ES-I3 (cell line): ENCODE measurements around the gene TSPAN16.
A peak's percentile ranks its signal among the peaks of the same experiment; 100 is the strongest.

Experiments
- H3K36me3 ChIP-seq: 2 replicates; pipeline ENCODE4 v1.6.1; 2013; ENCODE audit warnings: mild to moderate bottlenecking, low read length, control low read depth, moderate library complexity; ENCODE audit not compliant: insufficient read depth
- H3K4me1 ChIP-seq: 2 replicates; pipeline ENCODE4 v1.6.1; 2013; ENCODE audit warnings: mild to moderate bottlenecking, control low read depth, low read length; ENCODE audit not compliant: insufficient read depth
- H3K9ac ChIP-seq: 2 replicates; pipeline ENCODE4 v1.6.1; 2013; ENCODE audit warnings: low read depth, mild to moderate bottlenecking, low read length, moderate library complexity
- H3K9me3 ChIP-seq: 2 replicates; pipeline ENCODE4 v1.6.1; 2013; ENCODE audit warnings: mild to moderate bottlenecking, low read length, moderate library complexity; ENCODE audit not compliant: control insufficient read depth, insufficient read depth

Gene TSPAN16

DNA sequence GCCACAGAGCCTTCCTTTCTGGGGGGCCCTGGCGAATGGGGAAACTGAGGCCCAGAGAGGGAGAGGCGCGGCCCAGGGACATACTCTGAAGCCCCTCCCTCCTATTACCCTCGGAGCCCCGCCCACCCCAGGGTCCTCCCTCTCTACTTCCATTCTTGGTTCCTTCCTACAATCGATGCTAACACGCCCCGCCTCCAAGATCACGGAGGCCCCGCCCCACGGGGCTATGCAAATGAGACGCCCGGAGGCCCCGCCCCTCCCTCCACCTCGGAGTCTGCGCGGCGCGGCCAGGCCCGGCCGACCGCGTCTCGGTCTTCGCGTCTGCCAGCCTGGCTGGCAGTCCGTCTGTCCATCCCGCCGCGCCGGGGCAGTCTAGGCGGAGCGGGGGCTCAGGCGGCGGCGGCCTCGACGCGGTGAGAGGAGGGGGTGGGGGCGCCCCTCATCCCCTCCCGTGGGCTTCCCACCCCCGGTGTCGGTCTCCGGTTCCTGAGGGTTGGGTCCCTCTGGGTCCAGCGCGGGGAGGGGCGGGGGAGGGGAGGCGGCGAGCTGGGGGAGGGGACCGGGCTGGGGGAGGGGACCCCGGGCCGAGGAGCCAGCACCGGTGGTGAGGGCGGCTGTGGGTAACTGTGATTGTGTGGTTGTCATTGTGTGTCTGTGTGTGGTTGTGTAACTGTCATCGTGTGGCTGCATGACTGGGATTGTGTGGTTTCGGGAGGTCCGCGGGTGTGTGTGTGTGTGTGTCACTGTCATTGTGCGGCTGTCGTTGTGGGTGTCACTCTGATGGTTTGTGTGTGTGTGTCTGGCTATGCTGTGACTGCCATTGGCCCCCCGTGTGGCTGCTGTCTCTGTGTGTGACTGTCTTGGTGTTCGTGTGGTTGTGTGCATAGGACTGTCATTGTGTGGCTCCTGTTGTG is 59.5 kb downstream of the TSPAN16 start, which contains the start of gene PLPPR2:
TSS of gene PLPPR2 (plus strand) at position 273 of the 914 bp plus-strand sequence. CDS start 2,242 bp downstream, outside the sequence.
- Histone ChIP-seq H3K4me1 (no peaks in the 10 kb centered on the region; the same call in 1 of the 2 replicates), H3K36me3 (no peaks in the 10 kb centered on the region), H3K9me3 (no peaks in the 10 kb centered on the region), H3K9ac (peak within 1 kb of the TSS; percentile 42; the same call in 1 of the 2 replicates)

DNA sequence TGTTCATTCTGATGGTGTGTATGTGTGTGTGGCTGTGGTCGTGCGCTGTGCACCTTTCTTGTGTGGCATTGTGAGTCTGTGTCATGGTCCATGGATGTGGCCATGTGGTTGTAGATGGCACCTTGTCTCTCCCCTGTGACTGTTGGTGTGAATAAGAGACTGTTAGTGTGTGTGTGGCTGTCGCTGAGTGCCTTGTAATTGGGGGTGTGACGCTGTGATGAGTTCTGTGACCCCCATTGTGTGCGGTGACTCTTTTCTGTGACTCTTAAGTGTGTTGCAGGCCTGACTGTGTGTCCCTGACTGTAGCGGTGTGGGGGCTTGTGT is 60.1 kb downstream of the TSPAN16 start:
- Histone ChIP-seq H3K9me3 (no peaks in the 10 kb centered on the region), H3K4me1 (no peaks in the 10 kb centered on the region; the same call in 1 of the 2 replicates), H3K36me3 (no peaks in the 10 kb centered on the region), H3K9ac (peak overlapping the region; percentile 25; the same call in 1 of the 2 replicates)

DNA sequence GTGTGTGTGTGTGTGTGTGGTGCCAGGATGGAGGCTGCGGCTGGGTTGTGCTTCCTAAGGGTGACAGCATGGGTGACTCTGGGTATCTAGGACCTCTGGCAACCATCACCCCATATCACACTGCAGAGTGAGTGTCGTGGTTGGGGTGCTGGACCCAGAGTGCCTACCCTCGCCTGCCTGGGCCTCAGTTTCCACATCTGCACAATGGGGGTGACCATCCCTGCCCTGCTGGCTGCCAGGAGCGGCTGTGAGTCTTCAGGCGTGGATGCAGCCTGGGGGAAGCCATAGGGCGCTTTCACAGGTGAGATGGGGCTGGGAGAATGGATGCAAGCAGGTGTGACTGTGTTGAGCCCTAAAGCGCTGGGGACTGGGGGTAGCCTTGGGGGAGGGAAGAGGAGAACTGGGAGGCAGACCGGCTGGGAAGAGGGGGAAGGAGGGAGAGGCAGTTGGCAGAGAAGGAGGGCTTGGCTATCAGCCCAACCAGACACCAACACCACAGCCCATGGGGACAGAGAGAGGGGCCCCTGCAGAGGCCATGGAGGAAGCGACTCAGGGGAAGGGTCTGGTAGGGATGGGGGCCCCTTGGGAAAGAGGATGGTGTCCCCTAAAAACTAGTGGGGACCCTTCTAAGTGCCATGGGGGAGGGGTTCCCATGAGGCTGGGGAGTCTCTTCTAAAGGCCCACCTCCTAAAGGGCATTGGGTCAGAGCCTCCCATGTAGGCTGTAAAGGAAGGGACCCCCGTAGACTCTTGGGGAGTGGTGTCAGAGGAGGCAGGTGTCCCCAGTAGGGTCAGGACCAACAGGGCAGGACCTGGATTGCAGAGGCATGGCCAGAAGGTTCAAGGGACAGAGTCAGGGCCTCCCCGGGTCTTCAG is 61.0 kb downstream of the TSPAN16 start:
- H3K9ac ChIP-seq, result no peak overlapping the region
- H3K36me3 ChIP-seq, result no peaks in the 10 kb centered on the region
- H3K9me3 ChIP-seq, result no peaks in the 10 kb centered on the region
- H3K4me1 ChIP-seq, result no peaks in the 10 kb centered on the region; the same call in 1 of the 2 replicates

DNA sequence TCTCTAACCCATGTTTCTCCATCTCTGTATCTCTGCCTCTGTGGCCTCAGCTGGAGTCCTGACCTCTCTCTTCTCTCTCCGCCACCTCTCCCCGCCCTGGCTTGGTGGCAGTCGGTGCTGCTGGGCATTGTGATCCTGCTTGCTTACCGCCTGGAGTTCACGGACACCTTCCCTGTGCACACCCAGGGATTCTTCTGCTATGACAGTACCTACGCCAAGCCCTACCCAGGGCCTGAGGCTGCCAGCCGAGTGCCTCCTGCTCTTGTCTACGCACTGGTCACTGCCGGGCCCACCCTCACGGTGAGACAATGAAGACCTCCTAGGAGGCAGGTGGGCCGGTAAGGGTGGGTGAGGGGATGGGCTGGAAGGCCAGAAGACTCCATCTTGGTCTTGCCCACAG is 63.5 kb downstream of the TSPAN16 start:
- Histone ChIP-seq H3K9me3 (no peaks in the 10 kb centered on the region), H3K4me1 (no peaks in the 10 kb centered on the region; the same call in 1 of the 2 replicates), H3K36me3 (no peaks in the 10 kb centered on the region), H3K9ac (no peak overlapping the region)

DNA sequence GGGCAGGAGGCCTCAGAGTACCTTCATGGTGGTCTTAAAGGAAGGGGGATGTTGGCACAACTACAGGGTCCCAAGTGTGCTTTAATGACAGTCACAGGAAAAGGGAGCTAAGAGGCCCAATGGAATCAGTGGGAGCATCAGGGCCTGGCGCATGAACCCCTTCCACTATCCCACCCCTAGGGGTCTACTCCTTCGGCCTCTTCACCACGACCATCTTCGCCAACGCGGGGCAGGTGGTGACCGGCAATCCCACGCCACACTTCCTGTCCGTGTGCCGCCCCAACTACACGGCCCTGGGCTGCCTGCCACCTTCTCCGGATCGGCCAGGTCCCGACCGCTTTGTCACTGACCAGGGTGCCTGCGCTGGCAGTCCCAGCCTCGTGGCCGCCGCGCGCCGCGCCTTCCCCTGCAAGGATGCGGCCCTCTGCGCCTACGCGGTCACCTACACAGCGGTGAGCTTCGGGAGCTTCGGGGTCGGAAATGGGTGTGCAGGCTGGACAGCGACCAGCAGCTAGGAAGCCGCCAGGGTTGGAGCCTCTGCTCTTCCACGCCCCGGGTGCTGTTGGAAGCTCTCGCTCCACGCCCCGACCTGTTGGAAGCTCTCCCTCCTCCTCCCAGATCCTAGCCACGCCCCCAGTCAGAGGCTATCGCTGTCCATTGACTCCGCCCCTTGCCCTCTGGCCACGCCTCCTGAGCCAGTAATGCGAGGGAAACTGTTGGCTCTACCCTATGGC is 65.2 kb downstream of the TSPAN16 start:
- no peaks in the 10 kb centered on the region for H3K9me3 ChIP-seq
- H3K36me3 ChIP-seq, result no peaks in the 10 kb centered on the region
- H3K9ac ChIP-seq, result peak overlapping the region; percentile 35; the same call in 1 of the 2 replicates
- no peaks in the 10 kb centered on the region; the same call in 1 of the 2 replicates for H3K4me1 ChIP-seq

DNA sequence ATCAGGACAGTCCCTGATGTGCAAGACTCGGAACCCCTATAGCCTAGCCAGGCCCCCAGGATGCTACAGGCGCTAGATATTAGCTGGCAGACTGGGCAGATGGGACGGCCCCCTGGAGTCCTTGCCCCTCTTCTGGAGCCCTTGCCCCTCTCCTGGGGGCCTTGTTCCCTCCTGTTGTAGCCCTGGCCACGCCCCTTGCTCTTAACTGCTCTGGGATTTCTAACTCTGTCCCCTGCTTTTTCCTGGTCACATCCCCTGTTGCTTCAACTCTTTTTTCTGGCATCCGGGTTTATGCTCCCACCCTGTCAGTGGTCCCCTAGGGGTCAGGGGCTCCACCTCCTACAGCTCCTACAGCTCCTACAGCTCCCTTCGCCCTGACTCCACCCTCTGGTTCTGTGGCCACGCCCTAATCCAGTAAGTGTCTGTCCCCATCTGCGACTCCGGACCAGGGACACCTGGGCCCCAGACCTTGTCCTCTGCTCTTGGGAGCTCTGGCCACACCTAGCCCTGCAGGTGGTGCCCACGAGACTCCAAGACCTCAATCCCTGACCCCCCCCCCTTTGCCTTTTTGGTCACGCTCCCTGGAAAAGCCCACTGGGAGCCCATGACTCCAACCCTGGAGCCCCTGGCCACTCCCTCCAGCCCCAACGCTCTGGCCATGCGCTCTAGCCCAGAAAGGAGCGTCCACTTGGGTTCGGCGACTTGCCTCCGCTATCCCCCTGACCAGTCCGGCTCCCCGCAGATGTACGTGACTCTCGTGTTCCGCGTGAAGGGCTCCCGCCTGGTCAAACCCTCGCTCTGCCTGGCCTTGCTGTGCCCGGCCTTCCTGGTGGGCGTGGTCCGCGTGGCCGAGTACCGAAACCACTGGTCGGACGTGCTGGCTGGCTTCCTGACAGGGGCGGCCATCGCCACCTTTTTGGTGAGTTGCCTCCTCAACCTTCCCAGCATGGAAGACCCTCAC is 66.1 kb downstream of the TSPAN16 start:
- Histone ChIP-seq H3K36me3 (no peaks in the 10 kb centered on the region), H3K4me1 (no peaks in the 10 kb centered on the region; the same call in 1 of the 2 replicates), H3K9ac (peak overlapping the region; percentile 35; the same call in 1 of the 2 replicates), H3K9me3 (no peaks in the 10 kb centered on the region)

DNA sequence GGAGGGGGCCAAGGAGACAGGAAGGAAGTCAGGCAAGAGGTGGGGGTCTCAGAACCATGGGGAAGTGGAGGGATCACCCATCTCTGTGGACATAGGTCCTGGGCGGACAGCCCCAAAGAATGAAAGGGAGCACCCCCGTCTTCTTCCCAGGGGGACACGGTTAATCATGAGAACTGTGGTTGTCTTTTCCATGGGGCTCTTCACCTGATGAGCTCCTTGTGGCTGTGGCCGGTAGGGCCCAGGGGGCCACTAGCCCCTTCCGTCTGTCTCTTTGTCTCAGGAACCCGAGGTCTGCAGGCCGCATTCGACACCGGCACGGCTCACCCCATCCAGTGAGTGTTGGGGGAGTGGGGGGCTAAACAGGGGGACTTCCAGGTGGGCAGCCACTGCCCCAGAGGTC is 67.9 kb downstream of the TSPAN16 start:
- Histone ChIP-seq H3K36me3 (no peaks in the 10 kb centered on the region), H3K9ac (no peak overlapping the region), H3K9me3 (no peaks in the 10 kb centered on the region), H3K4me1 (no peaks in the 10 kb centered on the region; the same call in 1 of the 2 replicates)

DNA sequence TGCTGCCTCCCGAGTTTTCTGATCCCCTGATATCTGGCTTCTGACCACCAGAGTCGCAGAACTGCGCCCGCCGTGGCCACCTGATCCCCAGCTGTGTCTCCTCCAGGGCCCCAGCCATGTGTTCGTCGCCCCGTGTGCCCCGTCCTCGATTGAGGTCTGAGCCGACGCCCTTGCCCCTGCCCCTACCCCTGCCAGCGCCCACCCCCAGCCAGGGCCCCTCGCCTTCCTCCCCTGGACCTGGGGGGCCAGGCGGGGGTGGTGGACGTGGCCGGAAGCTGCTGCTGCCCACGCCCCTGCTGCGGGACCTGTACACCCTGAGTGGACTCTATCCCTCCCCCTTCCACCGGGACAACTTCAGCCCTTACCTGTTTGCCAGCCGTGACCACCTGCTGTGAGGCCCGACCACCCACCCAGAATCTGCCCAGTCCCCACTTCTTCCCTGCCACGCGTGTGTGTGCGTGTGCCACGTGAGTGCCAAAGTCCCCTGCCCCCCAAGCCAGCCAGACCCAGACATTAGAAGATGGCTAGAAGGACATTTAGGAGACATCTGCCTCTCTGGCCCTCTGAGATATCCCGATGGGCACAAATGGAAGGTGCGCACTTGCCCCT is 68.4 kb downstream of the TSPAN16 start:
- Histone ChIP-seq H3K9me3 (no peaks in the 10 kb centered on the region), H3K9ac (no peak overlapping the region), H3K36me3 (no peaks in the 10 kb centered on the region), H3K4me1 (no peaks in the 10 kb centered on the region; the same call in 1 of the 2 replicates)

DNA sequence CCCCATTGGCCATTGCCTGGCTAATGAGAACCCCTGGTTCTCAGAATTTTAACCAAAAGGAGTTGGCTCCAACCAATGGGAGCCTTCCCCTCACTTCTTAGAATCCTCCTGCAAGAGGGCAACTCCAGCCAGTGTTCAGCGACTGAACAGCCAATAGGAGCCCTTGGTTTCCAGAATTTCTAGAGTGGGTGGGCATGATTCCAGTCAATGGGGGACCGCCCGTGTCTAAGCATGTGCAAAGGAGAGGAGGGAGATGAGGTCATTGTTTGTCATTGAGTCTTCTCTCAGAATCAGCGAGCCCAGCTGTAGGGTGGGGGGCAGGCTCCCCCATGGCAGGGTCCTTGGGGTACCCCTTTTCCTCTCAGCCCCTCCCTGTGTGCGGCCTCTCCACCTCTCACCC is 69.0 kb downstream of the TSPAN16 start:
- Histone ChIP-seq H3K9me3 (no peaks in the 10 kb centered on the region), H3K36me3 (no peaks in the 10 kb centered on the region), H3K4me1 (no peaks in the 10 kb centered on the region; the same call in 1 of the 2 replicates), H3K9ac (no peak overlapping the region)
